HG03060 (cell line): ENCODE results near the gene ZYG11A.

Source experiments
- ATAC-seq: cut with Tn5 transposase; IDR thresholded peaks from one replicate; pipeline ENCODE4 v1.9.1; 2021; ENCODE audit warnings: low read depth, moderate number of reproducible peaks; ENCODE audit not compliant: unreplicated experiment

The ZYG11A gene

DNA sequence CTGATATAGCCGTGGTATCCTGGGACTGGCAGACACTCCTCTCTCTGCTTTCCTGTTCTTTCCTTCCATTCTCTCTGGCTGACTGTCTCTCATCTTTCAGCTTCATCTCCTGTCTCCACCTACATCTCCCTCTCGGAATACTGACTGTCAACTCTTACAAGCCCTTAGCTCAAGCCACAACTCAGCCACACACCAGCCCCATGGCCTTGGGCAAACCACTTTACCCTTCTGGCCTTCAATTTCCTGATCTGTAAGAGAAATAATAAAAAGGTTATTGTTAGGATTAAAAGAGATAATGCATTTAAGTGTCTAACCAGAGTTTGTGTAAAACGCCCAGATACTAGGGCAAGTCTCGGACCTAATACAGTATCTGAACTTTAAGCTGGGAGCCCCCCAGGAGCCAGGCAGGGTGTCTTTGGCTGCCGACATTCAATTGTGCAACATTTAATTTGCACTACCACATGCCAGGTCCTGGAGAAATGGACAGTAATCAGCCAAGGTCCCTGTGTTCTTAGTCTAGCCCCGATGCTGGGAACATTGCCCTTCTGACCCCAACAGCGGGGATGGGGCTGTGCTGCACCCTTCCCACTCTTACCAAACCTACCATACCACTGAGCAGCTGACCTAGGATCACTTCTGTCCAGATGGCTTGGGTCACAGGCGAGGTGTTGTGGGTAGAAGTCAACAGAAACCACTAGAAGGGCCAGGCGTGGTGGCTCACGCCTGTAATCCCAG lies 73.8 kb downstream of the ZYG11A start:
- no peak for ATAC-seq

DNA sequence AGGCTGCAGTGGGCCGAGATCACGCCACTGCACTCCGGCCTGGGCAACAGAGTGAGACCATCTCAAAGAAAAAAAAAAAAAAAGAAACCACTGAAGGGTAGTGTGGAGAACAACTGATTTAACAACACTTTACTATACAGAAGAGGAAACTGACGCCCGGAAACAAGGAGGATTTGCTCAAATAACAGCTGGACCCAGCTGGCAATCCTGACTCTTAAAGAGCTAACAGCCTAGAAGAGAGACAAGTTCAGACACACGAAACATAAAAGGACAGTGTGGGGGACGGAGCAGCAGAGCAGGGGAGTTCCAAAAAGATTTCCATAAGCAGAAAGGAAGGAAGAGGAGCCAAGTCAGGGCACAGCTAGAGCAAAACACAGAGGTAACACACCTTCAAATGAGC lies 74.6 kb downstream of the ZYG11A start:
- no peak for ATAC-seq

DNA sequence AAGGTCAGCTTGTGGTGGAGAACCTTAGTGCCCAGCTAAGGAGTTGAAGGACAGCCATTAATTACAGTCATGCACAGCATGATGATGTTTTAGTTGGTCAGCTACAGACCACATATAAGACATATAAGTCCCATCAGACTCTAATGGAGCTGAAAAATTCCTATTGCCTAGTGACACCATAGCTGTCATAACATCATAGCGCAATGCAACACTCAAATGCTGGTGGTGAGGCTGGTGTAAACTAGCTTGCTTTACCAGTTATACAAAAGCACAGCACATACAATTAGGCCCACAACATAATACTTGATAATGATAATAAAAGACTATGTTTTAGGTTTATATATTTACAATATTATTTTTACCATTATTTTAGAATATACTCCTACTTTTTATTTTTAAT lies 75.0 kb downstream of the ZYG11A start:
- no peak for ATAC-seq

DNA sequence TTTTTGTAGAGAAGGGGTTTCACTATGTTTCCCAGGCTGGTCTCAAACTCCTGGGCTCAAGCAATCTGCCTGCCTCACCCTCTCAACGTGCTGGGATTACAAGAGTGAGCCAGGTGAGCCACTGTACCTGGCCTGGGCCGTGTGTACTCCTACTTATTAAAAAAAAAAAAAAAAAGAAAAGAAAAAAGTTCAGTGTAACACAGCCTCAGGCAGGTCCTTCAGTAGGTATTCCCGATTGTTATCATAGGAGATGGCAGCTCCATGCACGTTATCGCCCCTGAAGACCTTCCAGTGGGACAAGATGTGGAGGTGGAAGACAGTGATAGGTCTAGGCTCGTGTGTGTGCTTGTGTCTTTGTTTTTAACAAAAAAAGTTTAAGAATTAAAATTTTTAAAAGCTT lies 75.6 kb downstream of the ZYG11A start:
- no peak for ATAC-seq

DNA sequence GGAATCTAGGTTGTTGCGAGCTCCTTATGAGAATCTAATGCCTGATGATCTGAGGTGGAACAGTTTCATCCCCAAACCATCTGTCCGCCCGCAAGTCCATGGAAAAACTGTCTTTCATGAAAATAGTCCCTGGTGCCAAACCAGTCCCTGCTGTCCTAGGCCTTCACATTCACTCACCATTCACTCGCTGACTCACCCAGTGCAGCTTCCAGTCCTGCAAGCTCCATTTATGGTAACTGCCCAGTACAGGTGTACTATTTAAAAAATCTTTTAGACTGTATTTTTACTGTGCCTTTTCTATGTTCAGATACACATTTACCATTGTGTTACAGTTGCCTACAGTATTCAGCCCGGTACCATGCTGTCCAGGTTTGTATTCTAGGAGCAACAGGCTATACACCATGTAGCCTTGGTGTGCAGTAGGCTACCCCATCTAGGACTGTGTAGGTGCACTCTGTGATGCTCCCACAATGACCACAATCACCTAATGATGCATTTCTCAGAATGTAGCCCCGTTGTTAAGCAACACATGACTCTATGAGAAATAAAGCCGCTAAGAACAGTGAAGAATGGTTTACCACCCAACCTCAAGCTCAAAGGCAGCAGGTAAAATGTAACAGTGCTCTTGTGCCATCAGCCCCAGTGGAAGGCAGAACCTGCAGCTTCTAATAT lies 76.6 kb downstream of the ZYG11A start:
- no peak for ATAC-seq

DNA sequence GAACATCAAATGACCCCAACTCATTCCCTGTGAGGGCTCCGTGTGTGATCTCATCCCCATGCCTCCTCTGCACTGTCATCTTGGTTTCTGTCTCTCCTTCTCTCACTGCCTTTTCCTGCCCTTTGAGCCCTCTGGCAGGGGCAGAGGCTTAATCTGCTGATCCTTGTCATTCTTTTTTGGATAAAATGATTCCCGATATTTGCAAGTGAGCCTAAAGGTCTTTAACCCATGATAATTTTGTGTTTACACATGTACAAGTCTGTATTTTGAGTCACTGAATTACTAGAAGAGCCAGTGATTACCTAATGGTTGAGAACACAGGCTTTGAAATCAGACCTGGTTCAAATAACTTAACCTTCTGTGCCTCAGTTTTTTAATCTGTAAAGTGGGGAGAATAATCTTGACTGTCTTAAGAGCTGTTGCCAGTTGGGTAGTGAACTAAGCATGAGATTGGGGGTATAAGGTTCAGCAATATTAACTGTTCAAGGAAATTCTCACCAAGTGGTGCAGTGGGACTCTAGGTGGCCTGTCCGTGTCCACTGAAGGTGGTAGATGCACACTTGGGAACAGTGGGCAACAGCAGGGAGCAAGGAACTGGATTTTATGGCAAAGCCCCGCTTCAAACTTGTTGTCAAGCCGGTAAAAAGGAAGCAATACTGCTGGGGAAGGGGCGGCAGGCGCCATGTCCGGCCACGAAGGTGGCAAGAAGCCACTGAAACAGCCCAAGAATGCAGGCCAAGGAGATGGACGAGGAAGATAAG lies 77.3 kb downstream of the ZYG11A start:
- ATAC-seq: no peak

DNA sequence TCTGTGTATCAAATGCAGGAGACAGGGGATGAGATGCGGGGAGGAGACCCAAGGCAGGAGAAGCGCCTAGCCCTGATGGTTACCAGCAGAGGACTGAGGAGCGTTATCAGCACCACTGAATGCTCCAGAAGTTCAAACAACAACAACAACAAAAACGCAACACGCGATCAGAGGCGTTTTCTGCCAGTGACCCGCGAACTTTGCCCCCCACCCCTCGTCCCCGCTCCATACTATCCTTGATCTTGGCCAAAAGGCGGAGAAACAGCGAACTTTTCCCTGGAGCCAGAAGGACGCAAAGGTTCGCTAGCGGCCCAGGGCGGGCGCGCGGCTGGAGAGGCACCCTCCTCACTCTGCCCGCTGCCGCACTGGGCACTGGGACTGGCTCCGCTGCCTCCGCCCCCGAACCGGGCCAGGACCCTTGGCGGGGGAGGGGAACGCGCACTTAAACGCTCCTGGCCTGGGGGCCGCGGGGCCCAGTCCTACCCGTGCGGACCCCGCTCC lies 78.3 kb downstream of the ZYG11A start:
- ATAC-seq: no peak

DNA sequence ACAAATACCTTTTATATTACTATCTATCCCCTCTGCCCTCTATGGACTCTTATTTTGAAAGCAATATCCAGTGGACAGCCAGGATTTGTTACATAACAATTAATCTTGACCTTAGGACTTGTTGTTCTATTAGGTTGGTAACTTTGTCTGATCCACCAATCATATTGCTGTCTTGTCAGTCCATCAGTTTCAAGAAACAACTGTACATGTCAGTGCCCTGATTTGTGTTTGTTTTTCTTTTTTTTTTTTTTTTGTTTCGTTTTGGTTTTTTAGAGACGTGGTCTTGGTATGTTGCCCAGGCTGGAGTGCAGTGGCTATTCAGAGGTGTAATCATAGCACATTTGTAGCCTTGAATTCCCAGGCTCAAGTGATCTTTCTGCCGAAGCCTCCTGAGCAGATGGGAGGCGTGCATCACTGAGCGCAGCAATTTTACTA lies 83.0 kb downstream of the ZYG11A start:
- ATAC-seq: no peak

DNA sequence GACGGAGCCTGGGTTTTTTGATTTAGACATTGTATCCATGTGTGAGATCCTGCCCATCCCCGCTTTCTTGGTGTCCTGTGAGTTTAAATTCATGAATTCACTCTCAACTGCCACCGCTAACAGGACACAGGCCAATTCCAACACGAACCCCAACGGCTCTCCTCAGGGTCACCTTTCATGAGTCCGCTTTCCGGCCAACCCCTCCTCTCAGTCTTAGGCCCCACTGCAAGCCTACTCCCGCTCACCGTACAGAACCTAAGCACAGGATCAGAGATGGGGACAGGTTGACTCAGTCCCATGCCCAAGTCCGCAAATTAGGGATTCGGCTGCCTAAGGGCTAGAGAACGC lies 84.3 kb downstream of the ZYG11A start:
- ATAC-seq: no peak

DNA sequence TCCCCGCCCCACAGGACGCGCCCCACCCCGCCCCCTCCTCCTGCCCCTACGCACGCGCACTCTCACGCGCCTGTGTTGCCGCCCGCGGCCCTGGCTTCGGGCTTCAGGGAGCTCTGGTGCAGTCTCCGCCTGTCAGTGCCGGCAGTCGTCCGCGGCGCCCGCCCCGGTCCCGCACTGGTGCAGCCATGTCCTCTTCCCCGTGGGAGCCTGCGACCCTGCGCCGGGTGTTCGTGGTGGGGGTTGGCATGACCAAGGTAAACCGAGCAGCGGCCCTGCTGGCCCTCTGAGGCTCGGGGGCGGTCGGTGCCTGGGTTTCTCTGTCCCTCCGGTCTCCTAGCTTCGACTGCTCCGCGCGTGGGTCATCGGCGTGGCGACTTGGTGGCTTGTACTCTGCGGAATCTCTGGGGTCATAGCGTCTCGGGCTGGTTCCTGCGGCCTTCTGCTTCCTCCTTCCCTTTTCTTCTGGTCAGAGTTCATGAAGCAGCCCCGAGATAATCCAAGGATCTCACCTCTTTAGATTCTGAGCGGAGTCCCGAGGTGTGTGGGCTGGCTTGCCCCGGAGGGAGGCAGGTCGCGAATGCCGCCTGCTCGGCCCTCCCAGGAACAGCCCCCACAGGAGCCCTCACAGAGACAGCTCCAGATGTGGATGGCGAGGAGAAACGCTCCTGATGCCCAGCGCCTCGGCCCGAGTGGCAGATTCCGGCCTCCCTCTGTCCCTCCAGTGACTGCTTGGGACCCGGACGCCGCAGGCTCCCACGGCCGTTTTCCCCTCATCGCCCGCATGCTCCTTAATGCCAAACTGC lies 84.9 kb downstream of the ZYG11A start, which contains the start of gene SCP2:
Gene SCP2 (plus strand): TSS at position 65 of the 803 bp plus-strand sequence. CDS start 121 bp downstream, at position 186.
- no peak for ATAC-seq

DNA sequence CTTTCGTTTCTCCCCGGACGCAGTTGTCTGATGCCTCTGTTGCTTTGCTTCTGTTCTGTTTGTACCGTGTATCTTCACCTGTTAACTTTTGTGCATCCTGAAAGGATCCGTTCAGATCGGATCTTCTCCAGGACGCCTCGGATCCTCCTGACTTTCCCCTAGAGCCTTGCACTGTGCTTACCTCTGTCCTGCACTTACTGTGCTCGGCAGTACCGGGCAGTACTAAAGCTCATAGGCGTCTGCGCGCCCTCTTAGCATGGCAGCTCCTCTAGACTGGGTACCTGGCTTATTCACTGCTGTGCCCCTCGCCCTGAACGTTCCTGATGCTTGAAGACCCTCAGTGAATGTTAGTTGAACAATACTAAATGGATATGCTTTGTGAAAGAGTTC lies 85.5 kb downstream of the ZYG11A start:
- no peak for ATAC-seq

DNA sequence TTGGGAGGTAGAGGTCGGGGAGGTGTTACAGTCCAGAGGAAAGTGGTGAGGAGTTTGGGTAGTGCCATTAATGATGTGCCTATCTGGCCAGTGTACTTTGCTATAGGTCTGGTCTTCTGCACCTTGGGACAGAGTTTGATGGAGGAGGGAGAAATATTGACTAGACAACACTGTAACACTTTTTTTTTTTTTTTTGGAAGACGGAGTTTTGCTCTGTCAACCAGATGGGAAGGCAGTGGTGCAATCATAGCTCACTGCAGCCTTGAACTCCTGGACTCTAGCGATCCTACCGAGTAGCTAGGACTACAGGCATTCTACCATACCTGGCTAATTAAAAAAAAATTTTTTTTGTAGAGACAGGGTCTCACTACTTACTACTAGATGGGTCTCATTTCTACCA lies 86.5 kb downstream of the ZYG11A start:
- no peak for ATAC-seq

DNA sequence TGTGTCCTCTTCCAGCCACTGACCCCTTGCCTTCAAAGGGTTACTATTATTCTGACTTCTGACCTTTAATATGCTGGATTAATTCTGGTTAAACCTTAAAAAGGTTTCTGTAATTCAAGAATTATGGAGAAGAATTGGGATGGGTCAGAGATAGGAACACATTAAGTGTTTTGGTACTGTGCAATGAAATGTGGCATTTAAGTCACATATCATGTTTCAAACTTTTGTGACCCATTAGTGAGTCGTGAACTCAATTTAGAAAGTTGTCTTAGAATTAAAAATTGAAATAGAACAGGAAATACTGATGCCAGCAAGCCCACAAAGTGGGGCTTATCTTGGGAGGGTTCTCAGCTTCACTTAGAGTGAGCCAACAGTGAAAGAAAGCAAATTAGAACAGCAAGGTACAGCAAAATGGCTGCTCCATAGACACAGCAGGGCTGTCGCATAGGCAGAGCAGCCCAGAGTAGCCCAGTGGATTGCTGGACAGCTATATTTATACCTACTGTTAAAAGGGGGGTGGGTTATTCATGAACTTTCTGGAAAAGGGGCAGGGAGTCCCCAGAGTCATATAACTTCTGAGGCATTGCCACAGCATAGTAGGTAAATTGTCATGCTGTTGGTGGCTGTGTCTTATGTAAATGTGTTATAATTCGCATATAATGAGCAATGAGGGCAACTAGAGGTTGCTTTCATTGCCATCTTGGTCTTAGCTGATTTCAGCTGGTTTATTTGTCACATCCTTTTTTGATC lies 95.0 kb downstream of the ZYG11A start:
- ATAC-seq: no peak

DNA sequence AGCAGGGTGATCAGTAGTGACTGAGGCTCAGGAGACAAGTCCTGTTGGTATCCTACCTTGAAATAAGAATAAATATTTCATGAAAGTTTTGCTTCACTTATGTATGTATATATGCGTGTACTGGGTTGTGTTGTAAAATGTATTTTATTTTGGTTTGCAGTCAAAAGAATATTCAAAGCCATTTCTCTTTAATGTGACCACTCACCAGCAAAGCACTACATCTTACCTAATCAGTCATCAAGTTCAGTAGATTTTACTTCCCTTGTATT lies 95.6 kb downstream of the ZYG11A start:
- ATAC-seq: no peak

DNA sequence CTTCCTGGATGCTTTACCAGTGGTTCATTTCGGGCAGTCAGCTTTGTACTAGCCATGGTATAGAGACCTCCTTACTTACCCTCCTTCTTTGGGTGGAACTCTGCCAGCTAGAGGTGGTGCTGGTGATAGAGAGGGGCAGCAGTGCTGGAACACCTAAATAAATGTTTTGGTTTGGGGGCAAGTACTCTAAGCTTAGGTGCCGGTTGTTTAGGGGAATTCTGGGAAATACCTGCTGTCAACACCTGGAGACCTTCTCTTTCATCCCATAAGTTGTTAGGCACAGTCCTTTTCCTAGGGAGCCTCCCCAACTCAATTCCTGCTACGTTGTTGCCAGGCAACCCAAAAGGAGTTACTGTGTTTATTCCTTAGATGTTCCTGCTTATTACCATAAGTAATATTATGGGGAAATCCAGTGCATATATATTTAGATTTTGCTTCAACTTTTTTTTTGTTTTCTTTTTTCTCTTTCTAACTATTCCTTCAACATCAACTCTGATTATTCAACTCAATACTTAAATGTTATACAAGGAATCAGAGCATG lies 101.4 kb downstream of the ZYG11A start:
- no peak for ATAC-seq

DNA sequence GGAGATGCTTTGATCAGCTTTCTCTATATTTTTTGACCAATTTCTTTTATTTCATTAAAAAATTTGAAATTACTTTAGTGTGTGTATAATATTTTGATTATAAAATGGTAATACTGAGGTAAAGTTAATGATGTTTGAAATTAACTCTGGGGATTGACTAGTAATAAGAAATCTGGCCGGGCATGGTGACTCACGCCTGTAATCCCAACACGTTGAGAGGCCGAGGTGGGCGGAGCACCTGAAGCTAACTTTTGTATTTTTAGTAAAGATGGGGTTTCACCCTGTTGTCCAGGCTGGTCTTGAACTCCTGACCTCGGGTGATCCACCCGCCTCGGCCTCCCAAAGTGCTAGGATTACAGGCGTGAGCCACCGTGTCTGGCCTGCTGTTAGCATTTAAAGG lies 102.0 kb downstream of the ZYG11A start:
- no peak for ATAC-seq
